ENCODE measurements around the gene GRAMD1B. TPM values are rescaled to one million over a fixed set of nuclear protein-coding genes. Genes with fewer than 3 reads are reported as not detected.

The GRAMD1B gene
- total RNA-seq, 1 donor from 2014 or later, result 8.8 TPM

DNA sequence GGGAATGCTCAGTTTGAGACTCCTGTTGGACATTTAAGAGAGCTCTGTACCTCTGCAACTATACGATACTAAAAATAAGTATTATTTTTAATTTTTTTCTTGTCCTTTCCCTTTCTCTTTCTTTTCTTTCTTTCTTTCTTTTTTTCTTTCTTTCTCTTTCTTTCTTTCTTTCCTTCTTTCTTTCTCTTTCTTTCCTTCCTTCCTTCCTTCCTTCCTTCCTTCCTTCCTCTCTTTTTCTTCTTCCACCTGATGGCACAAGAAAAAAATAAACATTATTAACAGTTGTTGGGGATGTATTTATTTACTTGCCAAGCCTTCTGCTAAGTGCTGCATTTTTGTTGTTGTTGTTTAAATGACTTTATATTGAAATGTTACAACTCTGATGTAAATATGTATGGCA lies 39.5 kb downstream of the GRAMD1B start:
- H3K27me3 ChIP-seq (ENCODE audit: control insufficient read depth, insufficient read depth, low read length), result no peaks in the 10 kb centered on the region
- H3K4me3 ChIP-seq (ENCODE audit: low read depth, low read length), result no peak overlapping the region
- TF ChIP-seq, protein P1, sequence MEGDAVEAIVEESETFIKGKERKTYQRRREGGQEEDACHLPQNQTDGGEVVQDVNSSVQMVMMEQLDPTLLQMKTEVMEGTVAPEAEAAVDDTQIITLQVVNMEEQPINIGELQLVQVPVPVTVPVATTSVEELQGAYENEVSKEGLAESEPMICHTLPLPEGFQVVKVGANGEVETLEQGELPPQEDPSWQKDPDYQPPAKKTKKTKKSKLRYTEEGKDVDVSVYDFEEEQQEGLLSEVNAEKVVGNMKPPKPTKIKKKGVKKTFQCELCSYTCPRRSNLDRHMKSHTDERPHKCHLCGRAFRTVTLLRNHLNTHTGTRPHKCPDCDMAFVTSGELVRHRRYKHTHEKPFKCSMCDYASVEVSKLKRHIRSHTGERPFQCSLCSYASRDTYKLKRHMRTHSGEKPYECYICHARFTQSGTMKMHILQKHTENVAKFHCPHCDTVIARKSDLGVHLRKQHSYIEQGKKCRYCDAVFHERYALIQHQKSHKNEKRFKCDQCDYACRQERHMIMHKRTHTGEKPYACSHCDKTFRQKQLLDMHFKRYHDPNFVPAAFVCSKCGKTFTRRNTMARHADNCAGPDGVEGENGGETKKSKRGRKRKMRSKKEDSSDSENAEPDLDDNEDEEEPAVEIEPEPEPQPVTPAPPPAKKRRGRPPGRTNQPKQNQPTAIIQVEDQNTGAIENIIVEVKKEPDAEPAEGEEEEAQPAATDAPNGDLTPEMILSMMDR (IDR thresholded peaks at IDR 0.05; ENCODE audit: insufficient read depth, low read length, poor library complexity, severe bottlenecking), result no peak

DNA sequence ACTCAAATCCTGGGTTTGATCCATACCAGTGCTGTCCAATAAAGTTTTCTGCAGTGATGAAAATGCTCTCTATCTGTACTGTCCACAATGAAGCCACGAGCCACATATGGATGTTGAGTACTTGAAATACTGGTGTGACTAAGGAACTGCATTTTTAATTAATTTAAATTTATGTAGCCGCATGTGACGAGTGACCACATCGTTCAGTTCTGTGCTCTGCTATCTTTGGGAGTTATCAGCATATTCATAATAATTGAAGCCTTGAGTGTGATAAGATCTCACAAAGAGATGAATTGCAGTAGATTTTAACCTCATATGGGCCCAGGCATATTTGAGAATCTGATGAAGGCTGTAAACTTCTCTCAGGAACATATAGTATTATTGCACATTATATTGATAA lies 40.8 kb downstream of the GRAMD1B start:
- no peak for DNase-seq (ENCODE audit: low read depth)
- Histone ChIP-seq H3K36me3 (ENCODE audit: control insufficient read depth, insufficient read depth, low read length) (no peaks in the 10 kb centered on the region), H3K4me3 (ENCODE audit: low read depth, low read length) (no peak overlapping the region), H3K27me3 (ENCODE audit: control insufficient read depth, insufficient read depth, low read length) (no peaks in the 10 kb centered on the region)
- TF ChIP-seq, protein P1 (IDR thresholded peaks at IDR 0.05; ENCODE audit: insufficient read depth, low read length, poor library complexity, severe bottlenecking), result no peak

More for the DNA sequence above, 39.5 kb downstream of the GRAMD1B start:
- H3K36me3 ChIP-seq (ENCODE audit: control insufficient read depth, insufficient read depth, low read length), result no peaks in the 10 kb centered on the region
- DNase-seq (ENCODE audit: low read depth), result no peak

DNA sequence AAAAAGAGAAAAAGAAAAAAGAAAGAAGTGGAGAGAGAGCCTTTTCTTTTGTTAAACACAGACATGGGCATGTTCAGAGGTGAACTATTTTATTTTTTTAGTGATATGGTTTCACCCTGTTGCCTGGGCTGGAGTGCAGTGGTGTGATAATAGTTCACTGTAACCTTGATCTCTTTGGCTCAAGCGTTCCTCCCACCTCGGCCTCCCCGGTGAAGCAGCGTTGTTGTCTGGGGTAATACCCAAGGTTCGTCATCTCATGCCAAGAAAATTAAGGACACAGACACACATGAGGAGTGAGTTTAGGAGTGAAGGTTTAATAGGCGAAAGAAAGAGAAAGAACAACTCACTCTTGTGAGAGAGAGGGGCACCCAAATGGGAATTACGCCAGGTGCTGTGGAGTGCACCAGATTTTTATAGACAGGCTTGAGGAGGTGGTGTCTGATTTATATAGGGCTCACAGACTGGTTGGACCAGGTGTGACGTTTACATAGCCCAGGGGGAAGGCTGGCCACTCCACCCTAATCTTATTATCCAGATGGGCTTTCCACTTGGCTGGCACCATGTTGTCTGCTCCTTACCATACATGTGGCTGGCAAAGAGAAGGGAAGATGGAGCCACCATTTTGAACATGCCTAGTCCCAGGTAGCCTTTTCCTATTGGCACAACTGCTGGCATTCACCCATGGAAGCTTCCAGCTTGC lies 42.3 kb downstream of the GRAMD1B start:
- TF ChIP-seq, protein P1 (IDR thresholded peaks at IDR 0.05; ENCODE audit: insufficient read depth, low read length, poor library complexity, severe bottlenecking), result no peak

DNA sequence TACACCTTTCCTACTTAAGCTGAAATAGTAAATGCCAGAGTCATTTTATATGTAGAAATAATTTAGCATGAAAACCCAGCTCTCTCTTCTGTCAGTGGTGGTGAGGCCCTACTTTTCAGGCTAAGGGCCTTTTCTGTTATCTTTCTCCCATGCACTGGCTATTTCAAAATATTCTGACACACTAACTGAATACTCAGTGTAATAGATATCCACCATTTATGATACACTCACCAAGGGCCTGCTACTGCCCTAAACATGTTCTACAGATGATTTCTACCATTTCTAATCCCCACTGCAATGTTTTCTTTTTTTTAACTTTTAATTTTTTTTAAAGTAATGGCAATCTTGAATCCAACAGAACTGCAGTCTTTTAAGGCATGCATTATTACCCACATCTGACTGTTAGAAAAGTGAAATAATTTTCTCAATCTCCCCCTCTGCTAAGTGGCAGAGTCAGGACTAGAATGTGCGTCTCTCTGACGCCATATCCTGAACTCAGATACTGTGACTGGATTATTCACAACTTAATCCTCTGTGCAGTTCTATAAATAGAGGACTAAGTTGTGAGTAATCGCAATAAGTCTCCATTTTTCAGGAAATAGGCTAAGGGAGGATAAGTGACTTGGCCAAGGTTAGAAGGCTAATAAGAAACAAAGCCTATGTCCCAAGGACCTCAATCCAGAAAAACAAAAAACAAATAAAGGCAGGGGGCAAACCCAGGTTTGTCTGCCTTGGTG lies 44.0 kb downstream of the GRAMD1B start:
- no peak for DNase-seq (ENCODE audit: low read depth)
- Histone ChIP-seq H3K27me3 (ENCODE audit: control insufficient read depth, insufficient read depth, low read length) (no peaks in the 10 kb centered on the region), H3K4me3 (ENCODE audit: low read depth, low read length) (no peak overlapping the region), H3K36me3 (ENCODE audit: control insufficient read depth, insufficient read depth, low read length) (no peaks in the 10 kb centered on the region)
- TF ChIP-seq, protein P1 (IDR thresholded peaks at IDR 0.05; ENCODE audit: insufficient read depth, low read length, poor library complexity, severe bottlenecking), result no peak

More for the DNA sequence above, 42.3 kb downstream of the GRAMD1B start:
- Histone ChIP-seq H3K36me3 (ENCODE audit: control insufficient read depth, insufficient read depth, low read length) (no peaks in the 10 kb centered on the region), H3K4me3 (ENCODE audit: low read depth, low read length) (no peak overlapping the region), H3K27me3 (ENCODE audit: control insufficient read depth, insufficient read depth, low read length) (no peaks in the 10 kb centered on the region)
- DNase-seq (ENCODE audit: low read depth), result no peak

DNA sequence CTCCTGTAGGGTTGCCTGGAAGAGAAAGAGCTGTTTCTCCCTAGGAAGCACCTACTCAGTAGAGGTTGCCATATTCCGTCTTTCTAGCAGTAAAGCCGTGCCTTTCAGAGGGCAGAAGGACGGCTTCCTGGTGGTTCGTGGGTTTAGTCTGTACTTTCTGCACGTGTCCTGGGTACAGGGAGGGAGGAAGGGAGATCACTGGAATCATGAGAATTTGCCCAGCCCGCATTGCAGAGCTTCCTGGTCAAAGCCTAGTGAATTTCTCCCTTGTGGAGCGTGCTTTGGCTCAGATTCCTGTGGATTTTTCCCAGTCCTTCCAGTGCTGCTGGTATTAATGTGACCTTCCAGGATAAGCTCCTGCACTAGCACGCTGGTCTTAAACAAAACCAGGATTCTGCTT lies 44.9 kb downstream of the GRAMD1B start:
- no peak for DNase-seq (ENCODE audit: low read depth)
- no peak overlapping the region for H3K4me3 ChIP-seq (ENCODE audit: low read depth, low read length)
- H3K27me3 ChIP-seq (ENCODE audit: control insufficient read depth, insufficient read depth, low read length), result no peaks in the 10 kb centered on the region
- TF ChIP-seq, protein P1 (IDR thresholded peaks at IDR 0.05; ENCODE audit: insufficient read depth, low read length, poor library complexity, severe bottlenecking), result no peak
- H3K36me3 ChIP-seq (ENCODE audit: control insufficient read depth, insufficient read depth, low read length), result no peaks in the 10 kb centered on the region
